Glutamatergic neuron (in vitro differentiated cells): ENCODE results near the gene PPRC1. TPM values are rescaled to one million over a fixed set of nuclear protein-coding genes. Genes with fewer than 3 reads are reported as not detected.
A peak's percentile ranks its signal among the peaks of the same experiment; 100 is the strongest.

ENCODE experiments used
- DNase-seq: peaks from one replicate; pipeline ENCODE4 v3.0.0; 2022
- H3K27ac Mint-ChIP-seq: one replicate; pipeline ENCODE4 v1.8.0; 2020; ENCODE audit warnings: mild to moderate bottlenecking, mixed read lengths, inconsistent platforms; ENCODE audit not compliant: unreplicated experiment
- H3K27me3 Mint-ChIP-seq: one replicate; pipeline ENCODE4 v1.8.0; 2020; ENCODE audit warnings: mild to moderate bottlenecking, moderate library complexity, mixed read lengths, inconsistent platforms; ENCODE audit not compliant: unreplicated experiment
- H3K36me3 Mint-ChIP-seq: one replicate; pipeline ENCODE4 v1.8.0; 2020; ENCODE audit warnings: mild to moderate bottlenecking, mixed read lengths, inconsistent platforms; ENCODE audit not compliant: unreplicated experiment
- H3K4me1 Mint-ChIP-seq: one replicate; pipeline ENCODE4 v1.8.0; 2020; ENCODE audit warnings: mild to moderate bottlenecking, low read depth, mixed read lengths, inconsistent platforms; ENCODE audit not compliant: unreplicated experiment
- H3K4me3 Mint-ChIP-seq: one replicate; pipeline ENCODE4 v1.8.0; 2020; ENCODE audit warnings: mild to moderate bottlenecking, mixed read lengths, inconsistent platforms; ENCODE audit not compliant: unreplicated experiment
- H3K9me3 Mint-ChIP-seq: one replicate; pipeline ENCODE4 v1.8.0; 2020; ENCODE audit warnings: mild to moderate bottlenecking, moderate library complexity, mixed read lengths, inconsistent platforms; ENCODE audit not compliant: unreplicated experiment
- total RNA-seq: library from RNA; stranded (reverse); fragmentation: NEBNext Ultra II Directional; extraction: Animal tissue kit (Norgen Biotek cat#: 25700); gene quantifications from one replicate; pipeline ENCODE4 v1.2.1, GENCODE V29; 2021; ENCODE audit not compliant: unreplicated experiment
- TF ChIP-seq, protein P1 (sequence below): fragments of 200-600 bp; sonication (generic); IDR thresholded peaks from one replicate; pipeline ENCODE4 v1.5.0; 2021; ENCODE audit not compliant: partially characterized antibody, unreplicated experiment

The PPRC1 gene
- total RNA-seq, 1 donor from 2014 or later: 21.6 TPM

DNA sequence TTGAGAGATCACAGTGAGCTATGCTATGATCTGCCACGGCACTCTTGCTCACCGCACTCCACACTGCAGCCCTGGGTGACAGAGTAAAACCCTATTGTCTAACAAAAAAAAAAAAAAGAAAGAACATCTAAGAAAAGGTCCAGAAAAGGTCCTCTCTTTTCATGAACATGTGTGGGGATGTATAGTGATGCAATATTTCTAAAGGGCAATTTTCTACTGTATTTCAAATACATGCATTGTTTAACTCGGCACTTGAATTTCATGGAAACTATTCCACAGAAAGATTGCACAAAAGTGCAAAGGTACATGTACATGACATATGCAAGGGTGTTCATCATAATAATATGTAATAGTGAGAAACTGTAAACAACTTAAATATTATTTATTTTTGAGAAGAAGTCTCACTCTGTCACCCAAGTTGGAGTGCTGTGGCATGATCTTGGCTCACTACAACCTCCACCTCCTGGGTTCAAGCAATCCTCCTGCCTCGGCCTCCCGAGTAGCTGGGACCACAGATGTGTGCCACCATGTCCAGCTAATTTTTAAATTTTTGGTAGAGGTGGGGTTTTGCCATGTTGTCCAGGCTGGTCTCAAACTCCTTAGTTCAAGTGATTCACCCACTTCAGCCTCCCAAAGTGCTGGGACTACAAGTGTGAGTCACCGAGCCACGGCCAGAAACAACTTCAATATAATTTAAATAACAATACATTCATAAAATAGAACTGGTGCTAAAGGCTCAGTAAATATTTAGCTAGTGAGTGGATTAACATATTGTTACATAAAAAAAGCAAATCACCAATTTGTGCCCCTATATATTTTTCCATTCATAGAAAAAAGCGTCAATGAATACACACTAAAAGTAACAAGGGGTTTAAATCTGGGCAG is 1.3 kb upstream of the PPRC1 start:
- H3K9me3 Mint-ChIP-seq: peaks cover 8% of the 10 kb centered on the region
- peaks cover 16% of the 10 kb centered on the region for H3K4me1 Mint-ChIP-seq
- TF ChIP-seq, protein P1, sequence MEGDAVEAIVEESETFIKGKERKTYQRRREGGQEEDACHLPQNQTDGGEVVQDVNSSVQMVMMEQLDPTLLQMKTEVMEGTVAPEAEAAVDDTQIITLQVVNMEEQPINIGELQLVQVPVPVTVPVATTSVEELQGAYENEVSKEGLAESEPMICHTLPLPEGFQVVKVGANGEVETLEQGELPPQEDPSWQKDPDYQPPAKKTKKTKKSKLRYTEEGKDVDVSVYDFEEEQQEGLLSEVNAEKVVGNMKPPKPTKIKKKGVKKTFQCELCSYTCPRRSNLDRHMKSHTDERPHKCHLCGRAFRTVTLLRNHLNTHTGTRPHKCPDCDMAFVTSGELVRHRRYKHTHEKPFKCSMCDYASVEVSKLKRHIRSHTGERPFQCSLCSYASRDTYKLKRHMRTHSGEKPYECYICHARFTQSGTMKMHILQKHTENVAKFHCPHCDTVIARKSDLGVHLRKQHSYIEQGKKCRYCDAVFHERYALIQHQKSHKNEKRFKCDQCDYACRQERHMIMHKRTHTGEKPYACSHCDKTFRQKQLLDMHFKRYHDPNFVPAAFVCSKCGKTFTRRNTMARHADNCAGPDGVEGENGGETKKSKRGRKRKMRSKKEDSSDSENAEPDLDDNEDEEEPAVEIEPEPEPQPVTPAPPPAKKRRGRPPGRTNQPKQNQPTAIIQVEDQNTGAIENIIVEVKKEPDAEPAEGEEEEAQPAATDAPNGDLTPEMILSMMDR: no peak
- no peak for DNase-seq
- H3K4me3 Mint-ChIP-seq: peak overlapping the region; percentile 94
- H3K27ac Mint-ChIP-seq: no peak overlapping the region
- no peaks in the 10 kb centered on the region for H3K36me3 Mint-ChIP-seq
- peaks cover 7% of the 10 kb centered on the region for H3K27me3 Mint-ChIP-seq

DNA sequence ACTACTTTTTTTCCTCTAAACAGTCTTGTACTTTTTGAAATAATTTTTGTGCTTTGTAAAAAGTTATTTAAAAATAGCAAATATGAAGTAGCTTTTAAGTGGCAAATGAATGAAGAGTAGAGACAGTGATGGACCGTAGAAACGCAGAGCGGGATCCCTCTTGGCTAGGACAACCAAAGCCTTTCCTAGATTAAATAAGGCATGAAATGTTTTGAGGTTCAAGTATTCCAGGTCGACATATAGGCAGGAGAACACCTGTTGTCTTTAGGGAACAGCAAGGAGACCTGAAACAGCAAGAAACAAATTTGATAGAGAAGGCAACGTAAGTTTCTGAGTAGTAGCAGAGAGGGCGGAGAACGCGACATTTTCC is 662 bp upstream of the PPRC1 start:
- peaks cover 5% of the 10 kb centered on the region for H3K27me3 Mint-ChIP-seq
- TF ChIP-seq, protein P1: no peak
- peaks cover 8% of the 10 kb centered on the region for H3K9me3 Mint-ChIP-seq
- H3K27ac Mint-ChIP-seq: peak overlapping the region; percentile 59
- no peak for DNase-seq
- peak overlapping the region; percentile 94 for H3K4me3 Mint-ChIP-seq
- H3K4me1 Mint-ChIP-seq: peaks cover 16% of the 10 kb centered on the region
- no peaks in the 10 kb centered on the region for H3K36me3 Mint-ChIP-seq

DNA sequence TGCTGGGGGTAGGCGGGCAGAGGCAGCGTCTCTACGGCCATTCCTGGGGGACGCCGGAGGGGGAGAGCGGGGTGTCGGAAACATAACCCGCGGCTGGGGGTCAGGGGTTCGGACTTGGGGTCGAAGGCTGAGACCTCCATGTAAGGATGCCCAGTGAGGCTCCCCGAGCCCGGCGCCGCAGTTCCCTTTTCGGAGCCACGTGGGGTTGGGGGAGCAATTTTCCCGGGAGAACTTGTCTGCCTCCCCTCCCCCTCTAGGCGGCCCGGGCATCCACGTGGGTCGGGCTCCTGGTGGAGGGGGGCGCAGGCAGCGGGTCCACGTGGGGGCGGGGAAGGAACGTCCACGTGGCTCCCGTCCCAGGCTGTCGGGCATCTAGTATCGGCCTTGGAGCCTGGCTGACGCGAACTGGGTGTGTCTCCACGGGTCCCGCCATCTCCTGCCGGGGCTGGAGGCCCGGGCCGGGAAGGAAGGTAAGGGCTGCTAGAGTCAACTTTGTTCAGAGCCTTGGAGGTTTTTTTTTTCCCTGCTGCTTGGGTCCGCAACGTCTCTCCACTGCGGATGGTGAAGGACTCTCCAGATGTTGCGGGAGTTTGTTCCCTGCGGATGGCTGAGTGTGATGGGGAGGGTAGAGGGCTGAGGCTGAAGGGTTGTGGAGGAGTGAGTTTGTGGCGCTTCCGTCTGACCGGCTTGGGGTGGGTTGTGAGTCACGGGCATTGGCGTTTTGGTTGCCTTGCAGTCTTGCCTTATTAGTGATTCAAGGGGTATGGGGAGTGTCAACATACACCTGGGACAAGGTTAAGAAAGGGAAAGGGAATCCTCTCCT is 744 bp downstream of the PPRC1 start:
- Mint-ChIP-seq H3K4me3 (peak overlapping the region; percentile 94), H3K27ac (peak overlapping the region; percentile 60), H3K4me1 (peaks cover 16% of the 10 kb centered on the region), H3K9me3 (peaks cover 8% of the 10 kb centered on the region), H3K27me3 (peaks cover 5% of the 10 kb centered on the region), H3K36me3 (no peaks in the 10 kb centered on the region)
- peak; percentile 74 for DNase-seq
- TF ChIP-seq, protein P1: no peak

DNA sequence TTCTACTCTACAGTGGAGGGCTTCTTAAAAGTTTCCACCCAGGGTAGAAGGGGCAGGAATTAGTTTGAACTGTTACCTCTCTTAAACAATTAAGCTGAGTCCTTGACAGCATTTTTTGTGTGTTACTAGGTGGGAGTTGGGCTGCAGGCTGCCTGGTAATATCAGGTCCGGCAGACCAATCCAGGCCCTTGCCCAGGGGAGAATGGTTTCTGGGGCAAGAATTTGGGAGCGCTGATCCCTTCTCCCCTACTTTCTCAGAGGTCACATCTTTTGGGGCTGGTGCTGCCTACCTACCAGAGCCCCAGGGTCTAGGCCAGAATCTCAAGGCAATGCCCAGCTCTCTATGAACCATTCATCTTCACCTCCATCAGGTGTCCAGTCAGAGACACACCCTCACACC is 1.6 kb downstream of the PPRC1 start:
- DNase-seq: no peak
- peaks cover 3% of the 10 kb centered on the region for H3K36me3 Mint-ChIP-seq
- peaks cover 8% of the 10 kb centered on the region for H3K9me3 Mint-ChIP-seq
- H3K4me3 Mint-ChIP-seq: peak overlapping the region; percentile 94
- TF ChIP-seq, protein P1: no peak
- H3K4me1 Mint-ChIP-seq: peaks cover 16% of the 10 kb centered on the region
- peaks cover 6% of the 10 kb centered on the region for H3K27me3 Mint-ChIP-seq
- peak overlapping the region; percentile 60 for H3K27ac Mint-ChIP-seq
